AG09319 (cell line): ENCODE results near the gene AVPI1.

ENCODE experiments used
- DNase-seq: peaks from one replicate; pipeline ENCODE4 v3.0.0-alpha.2; 2010; ENCODE audit warnings: low read depth; ENCODE audit errors: extremely low read depth
- TF ChIP-seq, protein P1 (sequence below): IDR thresholded peaks from 2 replicates; pipeline ENCODE4 v1.5.1; 2011; ENCODE audit warnings: low read depth, mild to moderate bottlenecking, inconsistent platforms, low read length, moderate library complexity

Gene AVPI1

DNA sequence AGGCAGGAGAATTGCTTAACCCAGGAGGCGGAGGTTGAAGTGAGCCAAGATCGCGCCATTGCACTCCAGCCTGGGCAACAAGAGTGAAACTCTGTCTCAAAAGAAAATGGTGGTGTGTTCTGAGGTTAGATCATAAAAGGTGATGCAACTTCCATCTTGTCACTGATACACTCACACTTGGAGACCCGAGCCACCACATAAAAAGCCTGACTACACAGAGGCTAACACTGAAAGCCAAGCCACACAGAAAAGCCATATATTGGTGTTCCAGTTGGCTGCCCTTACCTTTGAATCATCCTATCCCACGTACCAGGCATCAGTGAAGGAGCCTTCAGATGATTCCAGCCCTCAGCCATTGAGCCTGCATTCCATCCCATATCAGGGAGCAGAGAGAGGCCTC is 57.8 kb downstream of the AVPI1 start:
- DNase-seq: no peak
- TF ChIP-seq, protein P1, sequence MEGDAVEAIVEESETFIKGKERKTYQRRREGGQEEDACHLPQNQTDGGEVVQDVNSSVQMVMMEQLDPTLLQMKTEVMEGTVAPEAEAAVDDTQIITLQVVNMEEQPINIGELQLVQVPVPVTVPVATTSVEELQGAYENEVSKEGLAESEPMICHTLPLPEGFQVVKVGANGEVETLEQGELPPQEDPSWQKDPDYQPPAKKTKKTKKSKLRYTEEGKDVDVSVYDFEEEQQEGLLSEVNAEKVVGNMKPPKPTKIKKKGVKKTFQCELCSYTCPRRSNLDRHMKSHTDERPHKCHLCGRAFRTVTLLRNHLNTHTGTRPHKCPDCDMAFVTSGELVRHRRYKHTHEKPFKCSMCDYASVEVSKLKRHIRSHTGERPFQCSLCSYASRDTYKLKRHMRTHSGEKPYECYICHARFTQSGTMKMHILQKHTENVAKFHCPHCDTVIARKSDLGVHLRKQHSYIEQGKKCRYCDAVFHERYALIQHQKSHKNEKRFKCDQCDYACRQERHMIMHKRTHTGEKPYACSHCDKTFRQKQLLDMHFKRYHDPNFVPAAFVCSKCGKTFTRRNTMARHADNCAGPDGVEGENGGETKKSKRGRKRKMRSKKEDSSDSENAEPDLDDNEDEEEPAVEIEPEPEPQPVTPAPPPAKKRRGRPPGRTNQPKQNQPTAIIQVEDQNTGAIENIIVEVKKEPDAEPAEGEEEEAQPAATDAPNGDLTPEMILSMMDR: no peak

DNA sequence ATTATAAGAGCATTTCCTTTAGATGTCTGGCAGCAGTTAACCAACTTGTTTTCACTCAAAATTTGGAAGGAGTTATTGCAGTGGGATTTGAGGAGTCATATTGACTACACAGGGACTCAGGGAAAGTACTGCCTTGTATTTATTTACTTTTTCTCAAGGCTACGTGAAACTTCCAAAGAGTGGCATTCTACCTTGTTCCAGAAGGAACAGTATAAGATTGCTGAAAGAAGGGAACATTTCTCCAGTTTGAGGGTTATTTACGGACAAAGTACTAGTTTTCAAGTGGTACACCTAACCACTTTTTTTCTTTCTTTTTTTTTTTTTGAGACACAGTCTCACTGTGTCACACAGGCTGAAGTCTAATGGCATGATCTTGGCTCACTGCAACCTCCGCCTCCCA is 58.8 kb downstream of the AVPI1 start:
- TF ChIP-seq, protein P1: no peak
- no peak for DNase-seq

DNA sequence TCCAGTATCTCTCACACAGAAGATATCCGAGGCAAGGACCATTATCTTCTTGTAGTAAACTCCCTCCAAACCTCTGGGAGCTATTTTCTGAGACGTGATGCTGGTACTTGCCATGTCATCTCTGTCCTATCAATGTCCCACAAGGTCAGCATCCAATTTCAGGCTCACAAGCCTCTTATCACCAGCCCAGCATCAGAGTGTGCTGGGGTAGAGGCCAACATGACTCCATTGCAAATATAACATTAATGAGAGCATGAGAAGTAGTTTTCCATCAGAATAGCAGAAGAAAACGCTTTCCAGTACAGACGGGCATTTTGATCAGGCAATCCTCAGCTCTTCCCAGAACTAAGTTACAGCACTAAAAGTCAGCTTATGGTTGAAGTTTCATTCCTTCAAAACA is 59.3 kb downstream of the AVPI1 start:
- TF ChIP-seq, protein P1: no peak
- no peak for DNase-seq
